DMS53 (cell line): ENCODE measurements around the gene ELP4.

Source experiments
- DNase-seq: peaks from one replicate; lab custom pipeline; 2025; lab: John Stamatoyannopoulos, UW

ELP4 gene

GRCh38 chr11:31780078-31780477 lies 270.5 kb downstream of the ELP4 start:
- no peak for DNase-seq

GRCh38 chr11:31780480-31780971 lies 271.0 kb downstream of the ELP4 start:
- no peak for DNase-seq

- no peak for DNase-seq
Observed at GRCh38 chr11:31782257-31782656, 272.7 kb downstream of the ELP4 start.

GRCh38 chr11:31783252-31783651 lies 273.7 kb downstream of the ELP4 start:
- DNase-seq: no peak

- no peak for DNase-seq
Observed at GRCh38 chr11:31784611-31785010, 275.0 kb downstream of the ELP4 start.

GRCh38 chr11:31786996-31787685 lies 277.6 kb downstream of the ELP4 start:
- DNase-seq: no peak

GRCh38 chr11:31788085-31788484 lies 278.5 kb downstream of the ELP4 start:
- DNase-seq: no peak

GRCh38 chr11:31790649-31791048 lies 281.1 kb downstream of the ELP4 start:
- no peak for DNase-seq

- DNase-seq: no peak
Observed at GRCh38 chr11:31792036-31792435, 282.5 kb downstream of the ELP4 start.

- no peak for DNase-seq
Observed at GRCh38 chr11:31792456-31792855, 282.9 kb downstream of the ELP4 start.

- DNase-seq: no peak
Observed at GRCh38 chr11:31793264-31793663, 283.7 kb downstream of the ELP4 start.

GRCh38 chr11:31794548-31794947 lies 285.0 kb downstream of the ELP4 start:
- no peak for DNase-seq

- DNase-seq: no peak
Observed at GRCh38 chr11:31795706-31796498, 286.3 kb downstream of the ELP4 start.

- no peak for DNase-seq
Observed at GRCh38 chr11:31796499-31797189, 287.1 kb downstream of the ELP4 start.

GRCh38 chr11:31797190-31798056 lies 287.9 kb downstream of the ELP4 start:
- peak; percentile 7 for DNase-seq

GRCh38 chr11:31798057-31798553 lies 288.5 kb downstream of the ELP4 start:
- DNase-seq: no peak

- peak; percentile 24 for DNase-seq
Observed at GRCh38 chr11:31798554-31799434, 289.2 kb downstream of the ELP4 start.

GRCh38 chr11:31799435-31800397 lies 290.1 kb downstream of the ELP4 start:
- DNase-seq: peak; percentile 13
